NCI-H1105 treated with DMSO at 0.1 percent for 48 hours (cell line): ENCODE data around the gene ERAP2.
"Not testable (repeated sequence)": the region's sequence is repeated elsewhere in the genome, so short reads cannot be mapped to it uniquely, and the experiment has no call there.

Experiments
- DNase-seq: peaks from one replicate; lab custom pipeline; 2025; lab: John Stamatoyannopoulos, UW

ERAP2 gene

DNA sequence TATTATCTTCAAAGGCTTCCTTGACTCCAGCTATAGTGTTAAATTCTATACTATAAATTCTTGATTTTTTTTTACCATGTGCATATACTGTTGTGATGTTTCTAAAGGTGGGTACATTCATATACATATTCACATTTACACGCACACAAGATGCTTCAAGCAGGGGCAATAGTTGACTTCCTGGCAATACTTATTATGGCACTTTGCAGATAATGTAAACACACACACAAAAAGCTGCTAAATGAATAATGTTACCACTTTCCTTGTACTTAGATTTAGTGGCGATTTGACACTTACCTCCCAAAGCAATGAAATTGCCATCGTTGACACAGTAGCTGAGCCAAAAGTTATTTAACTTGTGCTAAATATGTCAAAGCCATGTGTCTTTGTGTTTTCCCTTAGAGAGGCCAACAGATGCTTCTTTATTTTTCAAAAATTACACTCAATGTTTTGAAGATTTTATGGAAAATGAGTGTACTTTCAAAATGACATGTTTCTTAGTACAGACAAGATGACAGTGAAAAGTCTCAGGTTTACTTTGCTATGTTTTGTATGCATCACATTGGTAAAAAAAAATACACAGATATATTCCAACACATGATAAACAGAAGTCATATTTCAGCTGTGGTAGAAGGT is 12.2 kb upstream of the ERAP2 start:
- no peak for DNase-seq

- DNase-seq = no peak
Measured at GRCh38 chr5:96864922-96865530, 11.3 kb upstream of the ERAP2 start.

GRCh38 chr5:96868603-96869371 is 7.5 kb upstream of the ERAP2 start:
- peak; percentile 38 for DNase-seq

DNA sequence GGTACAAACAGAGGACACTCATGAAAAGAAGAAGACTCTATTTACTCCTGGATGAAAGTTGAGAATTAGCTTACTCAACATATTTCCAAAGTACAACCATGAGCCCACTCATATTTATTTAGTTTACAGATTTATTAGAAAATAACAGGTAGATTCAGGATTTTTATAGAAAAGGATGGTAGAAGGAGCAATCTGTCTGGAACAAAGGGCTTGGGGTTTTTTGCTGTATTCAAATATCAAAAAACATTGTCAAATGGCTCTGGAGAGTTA is 7.0 kb upstream of the ERAP2 start:
- DNase-seq = no peak

GRCh38 chr5:96870094-96871026 is 5.9 kb upstream of the ERAP2 start:
- DNase-seq = no peak

- DNase-seq = no peak
Measured at GRCh38 chr5:96871027-96871399, 5.3 kb upstream of the ERAP2 start.

DNA sequence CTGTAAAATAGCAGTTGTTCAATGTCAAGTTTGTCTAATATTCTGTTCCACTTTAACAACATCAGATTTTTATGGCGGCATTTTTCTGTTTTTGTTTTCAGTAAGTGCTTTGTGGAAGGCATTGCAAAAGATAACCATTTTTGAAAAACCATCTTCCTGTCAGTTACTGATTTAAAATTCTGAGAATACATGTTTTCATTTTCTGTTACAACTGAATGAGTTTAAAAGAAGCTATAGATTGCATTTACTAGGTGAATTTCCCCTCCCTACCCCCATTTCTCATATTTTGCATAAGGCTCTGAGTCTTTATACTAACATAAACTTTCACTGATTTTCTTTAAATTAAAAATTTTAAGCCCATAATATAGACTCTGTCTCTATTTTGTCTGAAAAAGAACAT is 4.6 kb upstream of the ERAP2 start:
- no peak for DNase-seq

- DNase-seq = no peak
Measured at GRCh38 chr5:96873449-96873848, 2.9 kb upstream of the ERAP2 start.

DNA sequence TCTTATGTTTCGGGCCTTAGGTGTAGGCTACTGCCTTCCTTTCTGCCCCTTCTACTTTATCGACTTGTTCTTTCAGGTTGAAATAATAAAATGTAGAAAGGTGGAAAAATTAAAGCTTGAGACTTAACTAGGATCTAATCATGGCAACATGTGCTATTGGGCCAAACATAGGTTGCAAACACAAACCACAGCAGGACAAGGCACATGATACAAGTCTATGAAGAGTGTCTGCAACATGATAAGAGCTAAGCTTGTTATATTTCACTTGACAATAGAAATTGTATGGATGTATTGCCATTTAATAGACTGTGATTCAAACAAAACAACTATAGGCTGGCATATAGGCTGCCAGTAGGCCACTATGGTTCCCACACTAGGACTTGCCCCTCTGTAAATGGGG is 1.7 kb upstream of the ERAP2 start:
- no peak for DNase-seq

GRCh38 chr5:96875791-96876291 is 459 bp upstream of the ERAP2 start:
- DNase-seq = no peak

- DNase-seq = not testable (repeated sequence)
Measured at GRCh38 chr5:96876977-96877469, 723 bp downstream of the ERAP2 start.

DNA sequence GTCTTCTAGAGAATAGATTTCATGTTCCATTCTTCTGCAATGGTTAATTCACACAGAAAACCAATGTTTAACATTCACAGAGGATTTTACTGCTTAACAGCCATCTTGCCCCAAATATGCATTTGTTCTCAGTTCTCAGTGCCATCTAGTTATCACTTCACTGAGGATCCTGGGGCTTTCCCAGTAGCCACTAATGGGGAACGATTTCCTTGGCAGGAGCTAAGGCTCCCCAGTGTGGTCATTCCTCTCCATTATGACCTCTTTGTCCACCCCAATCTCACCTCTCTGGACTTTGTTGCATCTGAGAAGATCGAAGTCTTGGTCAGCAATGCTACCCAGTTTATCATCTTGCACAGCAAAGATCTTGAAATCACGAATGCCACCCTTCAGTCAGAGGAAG is 3.4 kb downstream of the ERAP2 start:
- no peak for DNase-seq

- DNase-seq = no peak
Measured at GRCh38 chr5:96880444-96881164, 4.3 kb downstream of the ERAP2 start.

GRCh38 chr5:96881511-96882115 is 5.3 kb downstream of the ERAP2 start:
- no peak for DNase-seq

GRCh38 chr5:96883871-96884270 is 7.6 kb downstream of the ERAP2 start:
- DNase-seq = no peak

GRCh38 chr5:96884995-96885394 is 8.7 kb downstream of the ERAP2 start:
- no peak for DNase-seq

GRCh38 chr5:96885518-96886338 is 9.4 kb downstream of the ERAP2 start:
- no peak for DNase-seq

- DNase-seq = no peak
Measured at GRCh38 chr5:96893342-96893741, 17.0 kb downstream of the ERAP2 start.

GRCh38 chr5:96896276-96896675 is 20.0 kb downstream of the ERAP2 start:
- no peak for DNase-seq

DNA sequence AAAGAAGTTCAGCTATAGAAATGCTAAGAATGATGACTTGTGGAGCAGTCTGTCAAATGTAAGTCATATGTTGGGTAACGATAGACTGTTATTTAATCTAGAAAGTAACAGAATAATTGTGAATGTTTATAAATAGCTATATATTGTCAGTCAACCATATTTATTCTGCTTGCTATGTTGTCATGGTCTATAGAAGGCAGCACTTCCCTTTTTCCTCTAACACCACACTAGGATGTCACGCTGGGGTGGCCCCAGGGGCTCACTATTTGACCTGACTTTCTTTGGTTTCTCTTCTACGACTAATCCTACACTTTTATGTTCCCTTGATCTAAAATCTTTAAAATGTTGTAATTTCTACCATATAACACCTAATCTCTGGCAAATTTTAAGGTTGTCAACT is 20.5 kb downstream of the ERAP2 start:
- DNase-seq = no peak
